ENCODE measurements around the gene VSTM2A.
"Not testable (repeated sequence)": the region's sequence is repeated elsewhere in the genome, so short reads cannot be mapped to it uniquely, and the experiment has no call there.

VSTM2A gene, protein sequence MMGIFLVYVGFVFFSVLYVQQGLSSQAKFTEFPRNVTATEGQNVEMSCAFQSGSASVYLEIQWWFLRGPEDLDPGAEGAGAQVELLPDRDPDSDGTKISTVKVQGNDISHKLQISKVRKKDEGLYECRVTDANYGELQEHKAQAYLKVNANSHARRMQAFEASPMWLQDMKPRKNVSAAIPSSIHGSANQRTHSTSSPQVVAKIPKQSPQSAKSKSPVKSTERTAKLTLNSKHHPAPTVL

DNA sequence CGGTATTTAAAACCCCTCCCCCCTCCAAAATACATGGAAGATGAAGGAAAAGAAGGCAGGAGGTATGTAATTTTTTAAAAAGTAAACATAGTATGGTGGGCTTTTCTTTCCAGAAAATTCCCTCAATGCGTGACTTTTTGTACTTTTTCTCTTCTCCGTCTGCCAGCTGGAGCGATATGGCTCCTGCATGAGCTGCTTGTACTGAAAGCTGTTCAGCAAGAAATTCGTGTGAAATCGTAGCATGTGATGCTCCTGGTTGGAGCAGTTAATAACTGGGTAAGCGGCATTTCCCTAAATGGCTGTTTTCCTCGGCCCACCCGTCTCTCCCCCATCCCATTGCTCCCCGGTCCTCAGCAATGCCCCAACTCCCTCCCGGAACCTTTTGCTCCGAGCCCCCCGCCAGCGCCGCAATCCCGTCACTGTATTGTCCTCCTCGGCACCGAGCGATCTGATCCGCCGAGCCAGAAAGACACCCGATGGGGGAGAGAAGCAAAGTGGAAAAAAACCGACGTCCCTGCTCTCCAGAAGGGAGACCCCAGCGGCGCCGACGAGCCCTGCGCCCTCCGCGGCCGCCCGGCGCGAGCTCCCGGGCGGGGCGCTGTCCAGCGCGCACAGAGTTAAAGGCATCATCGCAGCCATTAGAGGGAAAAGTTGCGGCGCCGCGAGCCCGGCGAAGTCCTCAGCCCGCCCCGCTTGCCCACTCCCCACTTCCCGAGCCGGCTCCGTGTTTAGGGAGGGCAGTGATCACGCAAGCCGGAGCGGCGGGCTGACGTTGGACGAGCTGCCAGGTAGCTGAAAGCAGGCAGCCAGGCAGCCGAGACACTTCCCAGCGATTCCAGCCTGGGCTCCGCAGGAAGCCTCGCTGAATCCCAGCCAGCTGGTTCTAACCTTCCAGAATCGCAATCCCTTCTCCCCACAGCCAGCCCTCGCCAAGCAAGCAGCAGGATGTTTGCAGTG is at the start of gene VSTM2A:
Gene VSTM2A (plus strand): TSS at position 707 of the 957 bp plus-strand sequence. CDS start 356 bp downstream, outside the sequence.
- no peak for DNase-seq

DNA sequence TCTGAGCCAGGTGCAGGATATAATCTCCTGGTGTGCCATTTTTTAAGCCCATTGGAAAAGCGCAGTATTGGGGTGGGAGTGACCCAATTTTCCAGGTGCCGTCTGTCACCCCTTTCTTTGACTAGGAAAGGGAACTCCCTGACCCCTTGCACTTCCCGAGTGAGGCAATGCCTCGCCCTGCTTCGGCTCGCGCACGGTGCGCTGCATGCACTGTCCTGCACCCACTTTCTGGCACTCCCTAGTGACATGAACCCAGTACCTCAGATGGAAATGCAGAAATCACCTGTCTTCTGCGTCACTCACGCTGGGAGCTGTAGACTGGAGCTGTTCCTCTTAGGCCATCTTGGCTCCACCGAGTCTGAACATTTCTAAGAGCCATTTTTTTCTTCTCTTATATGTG is 37.6 kb upstream of the VSTM2A start:
- not testable (repeated sequence) for DNase-seq

DNA sequence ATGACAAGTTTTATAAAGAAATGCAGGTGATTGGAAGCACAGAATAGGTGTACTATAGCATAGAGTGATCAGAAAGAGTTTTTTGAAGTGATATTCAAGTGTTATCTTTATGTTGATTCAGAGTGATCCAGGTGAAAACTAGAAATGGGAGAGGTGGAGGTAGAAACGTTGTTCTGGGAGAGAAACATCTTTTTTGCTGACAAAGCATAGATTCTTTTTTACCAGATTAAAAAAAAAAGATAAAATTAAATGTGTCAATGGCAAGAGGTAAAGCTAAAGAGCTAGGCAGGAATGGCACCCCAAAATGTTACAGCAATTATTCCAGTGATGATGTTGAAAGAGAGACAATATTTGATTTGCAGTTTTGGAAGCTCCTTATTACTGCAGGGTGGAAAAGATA is 12.6 kb upstream of the VSTM2A start:
- DNase-seq: no peak

DNA sequence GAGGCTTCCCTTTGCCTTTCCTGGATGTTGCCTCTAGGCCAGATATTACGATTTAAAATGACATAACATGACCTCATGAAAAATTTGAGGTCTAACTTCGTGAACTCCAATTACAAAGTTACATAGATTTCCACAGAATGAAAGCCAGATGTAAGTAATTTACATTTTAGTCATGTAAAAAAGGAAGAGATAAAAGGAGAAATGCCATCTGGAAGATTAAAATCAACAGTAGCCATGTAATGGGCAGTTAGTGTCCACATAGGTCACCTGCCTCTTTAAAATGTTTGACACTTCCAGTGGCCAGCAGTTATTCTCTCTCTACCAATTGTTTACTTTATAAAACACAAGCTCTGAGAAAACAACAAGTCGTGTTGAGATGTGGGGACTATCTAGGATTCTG is 4.1 kb upstream of the VSTM2A start:
- no peak for DNase-seq

DNA sequence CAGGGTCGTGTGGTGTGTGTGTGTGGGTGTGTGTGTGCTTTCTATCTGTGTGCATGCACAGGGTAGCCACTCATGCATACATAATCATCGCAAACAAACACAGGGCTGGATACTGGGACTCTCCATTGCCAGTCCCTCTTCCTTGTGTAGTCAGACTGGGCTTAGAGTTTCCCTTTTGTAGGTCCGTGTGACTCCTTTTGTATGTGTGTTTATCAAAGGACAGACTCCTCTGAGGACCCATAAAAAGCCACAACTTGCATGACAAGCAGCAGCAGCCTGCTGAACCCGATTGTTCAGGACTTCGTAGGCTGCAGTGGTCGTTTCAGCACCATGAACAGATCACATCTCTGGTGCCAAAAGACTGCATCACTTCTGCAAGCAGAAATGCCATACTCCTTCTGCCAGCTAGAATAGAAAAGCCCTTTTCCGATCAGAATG is 895 bp downstream of the VSTM2A start:
- DNase-seq: no peak

DNA sequence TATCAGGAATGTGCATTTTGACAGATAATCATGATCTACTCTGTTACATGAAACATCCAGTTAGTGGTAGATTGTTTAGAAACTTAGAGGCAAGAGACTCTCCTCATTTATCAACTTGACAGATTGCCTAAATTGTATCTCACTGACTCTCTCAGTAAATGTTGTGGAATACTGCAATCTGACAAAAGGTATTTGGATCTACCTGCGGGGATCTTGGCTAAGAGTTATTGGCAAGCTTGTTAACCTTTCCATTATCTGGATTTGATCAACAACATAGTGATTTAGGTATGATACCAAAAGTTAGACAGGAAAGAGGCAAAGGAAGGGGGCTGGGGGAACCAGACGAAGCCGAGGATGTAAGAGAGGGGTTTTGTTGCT is 2.0 kb downstream of the VSTM2A start:
- DNase-seq: no peak

DNA sequence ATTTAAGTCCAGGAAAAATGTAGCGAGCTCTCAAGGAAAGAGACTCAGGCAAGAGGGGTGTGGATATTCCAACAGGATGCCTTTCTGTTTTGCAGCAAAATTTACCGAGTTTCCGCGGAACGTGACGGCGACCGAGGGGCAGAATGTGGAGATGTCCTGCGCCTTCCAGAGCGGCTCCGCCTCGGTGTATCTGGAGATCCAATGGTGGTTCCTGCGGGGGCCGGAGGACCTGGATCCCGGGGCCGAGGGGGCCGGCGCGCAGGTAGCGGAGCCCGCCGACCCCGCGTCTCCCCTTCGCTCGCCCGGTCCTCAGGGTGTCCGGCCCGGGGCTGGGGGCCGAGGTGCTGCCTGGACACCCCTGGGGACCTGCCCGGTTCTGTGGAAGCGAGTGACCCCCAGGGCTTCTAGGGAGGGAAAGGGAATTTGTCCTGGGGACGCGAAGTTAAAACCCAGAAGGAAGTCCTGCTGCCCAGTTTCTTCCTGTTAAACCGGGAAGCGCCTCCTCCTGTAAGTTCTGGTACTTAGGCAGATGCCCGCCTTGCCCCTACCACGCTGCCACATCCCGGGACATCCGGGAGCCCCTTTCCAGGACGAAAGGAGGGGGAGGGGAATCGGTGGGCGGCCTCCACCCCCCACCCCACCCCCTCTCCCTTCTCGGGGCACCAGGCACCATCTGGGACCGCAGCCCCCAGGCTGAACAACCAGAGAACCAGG is 2.5 kb downstream of the VSTM2A start:
- DNase-seq: no peak

DNA sequence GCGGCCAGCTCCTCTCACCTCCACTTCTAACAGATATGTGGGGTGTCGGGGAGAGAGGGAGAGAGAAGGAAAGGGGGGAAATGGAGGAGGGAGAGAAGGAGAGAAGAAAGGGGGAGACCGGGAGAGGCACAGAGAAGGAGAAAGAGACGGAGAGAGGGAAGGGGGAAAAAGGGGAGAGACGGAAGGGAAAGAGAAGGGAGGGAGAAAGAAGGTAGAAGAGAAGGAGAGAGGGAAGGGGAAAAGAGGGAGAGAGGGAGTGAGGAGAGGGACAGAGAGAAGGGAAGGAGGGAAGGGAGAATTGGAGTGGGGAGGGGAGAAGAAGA is 3.0 kb downstream of the VSTM2A start:
- DNase-seq: no peak

DNA sequence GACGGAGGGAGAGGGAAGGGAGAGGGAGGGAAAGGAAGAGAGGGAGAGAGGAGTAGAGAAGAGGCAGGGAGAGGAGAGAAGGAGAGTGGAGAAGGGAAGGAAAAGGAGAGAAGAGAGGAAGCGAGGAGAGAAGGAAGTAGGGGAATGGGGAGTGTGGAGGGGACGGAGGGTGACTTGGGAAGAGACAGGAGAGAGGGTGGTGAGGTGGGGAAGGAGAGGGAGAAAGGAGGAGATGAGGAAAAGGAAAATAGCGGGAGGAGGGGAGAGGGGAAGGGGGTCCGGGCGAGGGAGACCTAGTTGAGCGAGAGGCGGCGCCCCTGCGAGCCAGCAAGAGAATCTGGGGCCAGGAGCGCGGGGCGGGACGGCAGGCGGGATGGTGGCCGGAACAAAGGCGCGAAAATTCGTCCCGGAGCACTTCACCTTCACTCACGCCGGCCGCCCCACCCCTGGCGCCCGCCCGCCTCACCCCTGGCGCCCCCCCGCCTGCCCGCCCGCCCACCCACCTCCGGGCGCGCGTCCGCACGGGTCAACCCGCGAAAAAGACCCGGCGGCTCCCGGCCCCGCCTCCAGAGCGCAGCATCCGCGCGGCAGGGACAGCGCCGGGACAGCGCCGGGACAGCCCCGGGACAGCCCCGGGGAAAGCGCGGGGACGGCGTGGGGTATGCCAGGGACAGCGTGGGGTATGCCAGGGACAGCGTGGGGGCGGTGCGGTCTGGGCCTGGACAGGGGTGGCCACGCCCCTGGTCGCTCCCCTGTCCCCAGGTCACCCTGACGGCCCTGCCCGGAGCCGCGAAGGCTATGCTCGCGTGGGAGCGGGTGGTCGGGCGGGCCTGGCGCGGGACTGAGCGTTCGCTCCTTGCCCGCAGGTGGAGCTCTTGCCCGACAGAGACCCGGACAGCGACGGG is 4.2 kb downstream of the VSTM2A start:
- DNase-seq: no peak

DNA sequence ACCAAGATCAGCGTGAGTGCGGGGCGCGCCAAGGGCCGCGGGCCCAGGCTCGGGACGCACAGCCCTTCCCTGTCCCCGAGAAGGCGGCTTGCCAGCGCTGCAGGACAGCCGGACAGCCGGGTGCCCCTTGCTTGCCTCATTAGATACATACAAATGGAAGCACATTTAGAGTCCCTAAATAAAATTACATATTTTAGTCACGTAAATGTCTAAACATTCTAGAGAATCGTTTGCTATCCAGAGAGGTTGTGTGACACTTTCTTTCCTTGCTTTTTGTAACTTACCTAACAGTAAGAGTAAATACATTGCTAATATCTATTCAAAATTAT is 4.8 kb downstream of the VSTM2A start:
- DNase-seq: no peak

DNA sequence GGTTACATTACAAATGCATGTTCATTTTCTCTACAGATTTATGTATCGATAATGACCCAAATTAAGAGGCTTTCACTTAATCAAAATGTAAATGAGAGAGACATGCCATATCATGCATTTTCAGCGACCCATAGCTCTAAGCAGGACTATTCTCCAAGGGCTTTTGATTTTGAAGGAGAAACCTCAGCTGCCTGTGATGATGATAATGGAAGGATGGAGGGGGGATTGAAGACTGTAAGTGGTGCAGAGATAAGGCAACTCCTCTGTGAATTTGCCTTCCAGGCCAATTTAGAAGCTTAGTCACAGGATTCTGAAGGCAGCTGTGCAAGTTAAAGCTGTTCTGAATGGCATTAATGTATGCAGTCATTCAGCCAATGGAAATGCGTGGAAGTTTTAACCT is 8.3 kb downstream of the VSTM2A start:
- DNase-seq: no peak

DNA sequence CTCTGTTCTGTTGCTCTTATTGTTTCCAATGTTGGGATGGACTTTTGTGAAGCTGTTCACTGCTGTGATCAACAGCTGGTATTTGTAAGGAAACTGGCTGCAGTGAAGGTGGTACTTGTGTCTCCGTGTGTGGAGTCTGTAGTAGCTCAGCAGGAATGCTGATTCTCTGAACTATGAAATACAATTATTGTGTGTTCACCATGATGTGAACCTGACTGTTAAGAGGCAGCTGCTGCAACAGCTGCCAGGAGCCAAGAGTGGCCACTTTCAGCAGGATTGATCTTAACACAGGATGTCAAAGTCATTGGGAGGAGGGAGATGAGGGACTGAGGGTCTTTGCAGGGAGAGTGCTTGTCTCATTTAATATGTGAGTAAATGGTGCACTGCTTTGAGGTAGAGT is 13.9 kb downstream of the VSTM2A start:
- no peak for DNase-seq

DNA sequence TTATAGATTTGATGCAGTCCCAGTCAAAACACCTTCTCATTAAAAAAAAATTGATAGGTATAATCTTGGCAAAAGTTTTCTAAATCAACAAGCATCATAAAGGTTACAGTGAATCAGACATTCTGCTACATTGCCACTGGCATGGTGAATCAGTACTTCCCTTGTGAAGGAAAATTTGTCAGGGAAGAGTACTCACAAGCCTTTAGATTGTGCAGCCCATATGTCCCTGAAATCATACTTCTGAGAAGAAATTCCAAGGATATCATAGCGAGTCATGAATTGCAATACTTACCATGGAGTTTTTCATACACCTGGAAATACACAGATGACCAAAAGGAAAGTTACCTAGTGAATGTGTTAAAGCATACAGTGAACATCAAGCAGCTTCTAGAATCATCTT is 17.2 kb downstream of the VSTM2A start:
- no peak for DNase-seq

DNA sequence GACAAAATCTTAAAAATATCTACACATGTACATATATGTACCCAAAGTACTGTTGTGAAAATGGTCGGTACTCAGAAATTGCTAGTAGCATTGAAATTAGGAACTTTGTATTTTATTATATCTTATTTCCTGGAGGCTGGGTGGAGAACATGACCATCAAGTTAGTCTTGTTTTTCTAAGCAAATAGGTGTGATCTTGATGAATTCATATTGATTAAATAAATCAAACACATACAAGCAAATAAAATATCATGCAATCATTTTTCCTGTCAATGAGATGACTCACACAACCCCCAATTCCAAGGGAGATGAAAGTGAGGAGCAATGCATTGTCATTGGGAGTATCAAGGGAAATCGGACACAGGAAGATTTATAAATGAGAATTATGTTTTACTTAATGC is 18.0 kb downstream of the VSTM2A start:
- no peak for DNase-seq

DNA sequence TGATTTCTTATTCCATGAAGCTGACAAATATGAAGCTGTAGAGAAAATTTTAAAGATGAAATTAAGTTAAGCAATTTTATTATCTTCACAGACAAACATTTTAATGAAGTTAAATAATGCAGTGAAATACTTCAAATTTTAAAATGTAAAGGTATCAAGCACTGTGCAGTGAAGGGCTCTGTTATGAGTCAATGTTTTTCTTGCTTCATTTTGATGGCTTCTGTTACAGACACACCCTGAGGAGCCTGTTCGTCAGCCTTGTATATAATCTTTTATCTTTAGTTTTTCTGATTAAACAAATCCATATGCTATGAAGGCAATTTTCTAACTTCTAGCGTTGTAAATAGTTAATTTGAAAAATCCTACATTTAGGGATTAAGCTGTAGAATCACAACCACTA is 18.5 kb downstream of the VSTM2A start:
- no peak for DNase-seq

DNA sequence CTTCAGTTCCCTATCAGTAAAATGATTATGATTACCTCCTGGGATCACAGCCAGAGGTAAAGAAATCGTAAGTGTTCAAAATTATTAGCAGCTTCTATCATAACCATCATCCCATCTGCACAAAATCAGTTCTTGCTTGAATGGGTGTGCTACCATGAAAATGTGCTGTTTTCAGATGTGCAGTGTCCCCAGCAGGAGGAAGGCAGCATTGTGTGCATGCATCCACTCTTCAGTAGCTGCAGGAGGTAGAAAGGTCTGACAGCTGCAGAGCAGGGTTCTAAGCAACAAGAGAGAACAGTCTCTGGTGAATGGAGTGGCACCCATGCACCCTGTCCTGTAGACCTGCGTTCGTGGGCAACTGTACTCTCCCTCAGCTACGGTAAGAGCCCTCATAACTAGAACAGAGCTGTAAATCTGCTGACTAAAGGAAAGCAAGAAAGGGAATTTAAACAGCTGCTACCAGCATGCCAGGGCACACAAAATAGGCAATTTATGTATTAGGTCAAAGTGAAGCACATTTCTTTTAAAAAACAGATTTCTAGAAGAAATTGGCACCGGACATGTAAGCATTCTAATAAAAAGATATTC is 21.2 kb downstream of the VSTM2A start:
- DNase-seq: no peak

DNA sequence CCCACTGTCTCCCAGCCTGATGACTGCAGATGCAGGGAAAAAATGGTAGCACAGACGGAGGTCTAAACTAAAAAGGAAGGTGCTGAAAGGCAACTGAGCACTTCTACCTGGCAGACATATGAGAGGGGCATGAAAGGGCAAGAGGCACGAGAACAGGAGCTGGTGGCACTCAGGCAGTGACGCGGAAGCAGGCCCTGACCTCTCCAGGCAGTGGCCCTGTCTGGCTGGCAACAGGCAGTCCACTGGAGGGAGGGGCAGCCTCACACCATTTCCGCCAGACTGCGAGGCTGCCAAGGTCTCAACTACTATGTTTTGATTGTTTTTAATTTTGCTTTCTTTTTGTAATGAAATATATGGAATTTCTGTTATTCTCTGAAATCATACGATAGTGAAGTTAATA is 23.3 kb downstream of the VSTM2A start:
- DNase-seq: no peak

DNA sequence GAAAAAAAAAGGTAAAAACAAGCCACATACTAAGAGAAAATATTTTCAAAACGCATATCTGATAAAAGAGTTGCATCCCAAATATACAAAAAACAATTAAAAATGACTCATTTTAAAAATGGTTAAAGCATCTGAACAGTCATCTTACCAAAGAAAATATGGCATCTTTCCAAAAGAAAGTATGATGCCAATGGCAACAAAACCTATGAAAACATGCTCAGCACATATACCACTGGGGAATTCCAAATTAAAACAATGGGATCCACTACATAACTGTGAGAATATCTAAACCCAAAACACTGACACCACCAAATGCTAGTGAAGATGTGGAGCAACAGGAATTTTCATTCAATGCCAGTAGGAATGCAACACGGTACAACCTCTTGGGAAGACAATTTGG is 39.3 kb downstream of the VSTM2A start:
- no peak for DNase-seq

DNA sequence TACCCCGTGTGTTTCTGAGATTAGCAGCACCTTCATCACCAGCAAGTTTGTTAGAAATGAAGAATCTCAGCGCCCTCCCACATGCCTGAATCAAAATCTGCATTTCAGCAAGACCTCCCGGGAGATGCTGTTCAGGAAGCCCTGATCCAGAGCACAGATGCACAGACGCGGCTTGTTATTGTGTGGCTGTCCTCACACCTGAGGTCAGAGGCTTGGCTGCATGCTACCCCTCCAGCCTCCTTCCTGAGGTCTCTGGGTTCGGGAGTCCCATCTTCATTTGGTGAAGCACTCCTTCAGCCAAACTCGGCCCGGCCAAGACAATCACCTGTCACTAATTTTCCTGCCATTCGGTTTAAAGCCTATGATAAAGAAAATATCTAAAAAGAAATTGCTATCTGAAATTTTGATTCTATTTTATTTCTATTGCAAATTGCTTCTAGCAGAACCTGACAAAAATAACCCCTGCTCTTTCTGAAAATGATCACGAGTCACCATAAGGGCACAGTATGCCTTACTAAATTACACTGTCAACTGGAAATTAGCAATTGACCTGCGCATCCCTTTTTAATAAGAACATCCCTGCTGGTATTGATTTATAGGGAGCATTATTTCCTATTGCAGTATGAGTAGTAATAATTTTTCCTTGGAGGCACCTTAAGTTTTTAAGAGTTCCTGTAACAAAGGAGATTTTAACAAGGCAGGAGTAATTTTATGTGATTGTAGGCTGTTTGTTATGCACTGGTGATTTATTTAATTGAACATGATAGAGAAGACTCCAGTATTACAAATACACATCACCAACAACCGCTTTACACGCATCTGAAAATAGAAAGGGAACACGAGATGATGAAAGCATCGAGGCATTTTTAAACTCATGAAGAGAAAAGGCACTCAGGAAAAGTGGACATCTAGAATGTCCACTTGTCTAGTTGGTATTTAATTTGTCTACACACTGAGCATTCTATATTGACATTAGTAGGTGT is 49.5 kb downstream of the VSTM2A start:
- DNase-seq: no peak

DNA sequence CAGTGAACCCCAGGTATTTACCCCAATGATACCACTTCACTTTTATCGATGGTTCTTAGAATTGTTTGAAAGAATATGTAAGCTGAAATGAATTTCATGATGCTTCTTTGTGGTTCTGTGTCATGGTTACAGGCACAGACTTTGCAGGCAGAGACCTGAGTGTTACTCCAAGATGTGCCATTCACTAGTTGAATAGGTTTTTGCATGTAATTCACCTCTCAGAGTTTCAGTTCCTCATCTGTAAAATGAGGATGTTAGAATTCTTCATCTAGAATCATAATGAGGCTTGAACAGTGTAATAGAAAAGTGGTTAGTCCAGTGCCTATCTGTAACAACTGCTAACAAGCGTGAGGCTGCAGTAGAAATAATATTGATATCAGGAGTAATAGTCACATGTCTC is 54.6 kb downstream of the VSTM2A start:
- no peak for DNase-seq

DNA sequence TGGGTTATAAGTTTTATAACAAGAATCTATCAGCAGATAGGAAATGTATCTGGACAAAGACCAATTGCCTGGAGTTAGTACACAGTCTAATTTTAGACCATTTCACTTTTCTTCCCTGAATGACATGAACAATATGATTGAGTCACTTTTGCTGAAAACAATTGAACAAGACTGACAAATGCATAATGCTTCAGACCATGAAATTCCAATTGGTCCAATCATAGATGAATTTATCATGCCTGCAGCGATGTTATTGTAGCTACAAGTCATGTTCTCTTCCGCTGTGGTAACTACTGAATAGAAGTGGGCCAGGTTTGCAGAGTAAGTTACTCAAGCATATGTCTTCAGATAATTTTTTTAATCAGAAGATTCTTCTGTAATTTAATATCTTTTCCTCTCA is 73.4 kb downstream of the VSTM2A start:
- no peak for DNase-seq
